GM12864 (cell line): Measurements from ENCODE around the gene C9orf85.

Experiments used
- DNase-seq: peaks from one replicate; pipeline ENCODE4 v3.0.0-alpha.2; 2011; ENCODE audit warnings: low read depth
- H3K4me3 ChIP-seq: 2 replicates; pipeline ENCODE4 v1.5.1; 2011; ENCODE audit warnings: mild to moderate bottlenecking, low read depth, low read length, control low read depth
- CTCF ChIP-seq: IDR thresholded peaks from 2 replicates; pipeline ENCODE4 v1.5.1; 2011; ENCODE audit warnings: low read depth, mild to moderate bottlenecking, moderate library complexity, low read length, control low read depth, inconsistent platforms; ENCODE audit errors: missing control alignments

The C9orf85 gene

GRCh38 chr9:71928376-71928775 is 16.9 kb downstream of the C9orf85 start:
- TF ChIP-seq CTCF = no peak
- no peak for DNase-seq
- H3K4me3 ChIP-seq = no peak overlapping the region

GRCh38 chr9:71928806-71929205 is 17.4 kb downstream of the C9orf85 start:
- no peak for DNase-seq
- no peak overlapping the region for H3K4me3 ChIP-seq
- no peak for TF ChIP-seq CTCF

GRCh38 chr9:71929223-71929622 is 17.8 kb downstream of the C9orf85 start:
- no peak for DNase-seq
- TF ChIP-seq CTCF = no peak
- no peak overlapping the region for H3K4me3 ChIP-seq

GRCh38 chr9:71929791-71930440 is 18.5 kb downstream of the C9orf85 start:
- no peak for TF ChIP-seq CTCF
- no peak for DNase-seq
- no peak overlapping the region for H3K4me3 ChIP-seq

- TF ChIP-seq CTCF = no peak
- no peak overlapping the region for H3K4me3 ChIP-seq
- no peak for DNase-seq
Measured at GRCh38 chr9:71931166-71931565, 19.7 kb downstream of the C9orf85 start.

- no peak for DNase-seq
- TF ChIP-seq CTCF = no peak
- no peak overlapping the region for H3K4me3 ChIP-seq
Measured at GRCh38 chr9:71936066-71936465, 24.6 kb downstream of the C9orf85 start.

- no peak for TF ChIP-seq CTCF
- no peak overlapping the region for H3K4me3 ChIP-seq
- no peak for DNase-seq
Measured at GRCh38 chr9:71937070-71937625, 25.7 kb downstream of the C9orf85 start.
